ENCODE data around the gene PABPN1L. TPM values are rescaled to one million over a fixed set of nuclear protein-coding genes. Genes with fewer than 3 reads are reported as not detected.

Gene PABPN1L
- total and polyA plus RNA-seq, 4 experiments from 2014 or later: not detected

GRCh38 chr16:88905563-88905962, 39.1 kb upstream of the PABPN1L start:
- Mint-ChIP-seq H3K36me3 (no peaks in the 10 kb centered on the region), H3K9me3 (no peaks in the 10 kb centered on the region), H3K4me3 (no peak overlapping the region), H3K27ac (no peak overlapping the region), H3K4me1 (no peaks in the 10 kb centered on the region), H3K27me3 (no peaks in the 10 kb centered on the region)
- ChIA-PET POLR2A (ENCODE audit: partially characterized antibody) (no interaction called here), CTCF (ENCODE audit: partially characterized antibody) (no interaction called here)
- DNase-seq: no peak
- Histone ChIP-seq H3K4me3 (ENCODE audit: low read length in 2 of 2) (no peak overlapping the region), H3K4me1 (ENCODE audit: insufficient read depth, low read length) (no peaks in the 10 kb centered on the region), H3K36me3 (ENCODE audit: insufficient read depth, low read length) (no peaks in the 10 kb centered on the region), H3K9me3 (ENCODE audit: control insufficient read depth in 1 of 2, low read length in 2 of 2) (no peaks in the 10 kb centered on the region), H3K27me3 (ENCODE audit: insufficient read depth, low read length) (no peaks in the 10 kb centered on the region), H3K27ac (ENCODE audit: low read depth, low read length) (no peak overlapping the region)
- intact Hi-C loops (cut with micrococcal nuclease): no loop called here

- Histone ChIP-seq H3K9me3 (ENCODE audit: control insufficient read depth in 1 of 2, low read length in 2 of 2) (no peaks in the 10 kb centered on the region), H3K36me3 (ENCODE audit: insufficient read depth, low read length) (no peaks in the 10 kb centered on the region), H3K27me3 (ENCODE audit: insufficient read depth, low read length) (no peaks in the 10 kb centered on the region), H3K4me1 (ENCODE audit: insufficient read depth, low read length) (no peaks in the 10 kb centered on the region), H3K27ac (ENCODE audit: low read depth, low read length) (no peak overlapping the region), H3K4me3 (ENCODE audit: low read length in 2 of 2) (no peak overlapping the region)
- H3K4me1 Mint-ChIP-seq: no peaks in the 10 kb centered on the region
- no peaks in the 10 kb centered on the region for H3K27me3 Mint-ChIP-seq
- no peaks in the 10 kb centered on the region for H3K9me3 Mint-ChIP-seq
- DNase-seq: no peak
- ChIA-PET CTCF (ENCODE audit: partially characterized antibody) (no interaction called here), POLR2A (ENCODE audit: partially characterized antibody) (no interaction called here)
- H3K4me3 Mint-ChIP-seq: no peak overlapping the region
- no peaks in the 10 kb centered on the region for H3K36me3 Mint-ChIP-seq
- intact Hi-C loops (cut with micrococcal nuclease): no loop called here
- H3K27ac Mint-ChIP-seq: no peak overlapping the region
These were observed 38.4 kb upstream of the PABPN1L start for GRCh38 chr16:88904676-88905365.

GRCh38 chr16:88903267-88903666, 36.8 kb upstream of the PABPN1L start:
- Histone ChIP-seq H3K27ac (ENCODE audit: low read depth, low read length) (no peak overlapping the region), H3K4me3 (ENCODE audit: low read length in 2 of 2) (no peak overlapping the region), H3K27me3 (ENCODE audit: insufficient read depth, low read length) (no peaks in the 10 kb centered on the region), H3K9me3 (ENCODE audit: control insufficient read depth in 1 of 2, low read length in 2 of 2) (no peaks in the 10 kb centered on the region), H3K36me3 (ENCODE audit: insufficient read depth, low read length) (no peaks in the 10 kb centered on the region), H3K4me1 (ENCODE audit: insufficient read depth, low read length) (no peaks in the 10 kb centered on the region)
- H3K9me3 Mint-ChIP-seq: no peaks in the 10 kb centered on the region
- H3K27me3 Mint-ChIP-seq: no peaks in the 10 kb centered on the region
- no peak overlapping the region for H3K27ac Mint-ChIP-seq
- H3K4me1 Mint-ChIP-seq: no peaks in the 10 kb centered on the region
- no peaks in the 10 kb centered on the region for H3K36me3 Mint-ChIP-seq
- POLR2A ChIA-PET (ENCODE audit: partially characterized antibody): no interaction called here
- no peak for DNase-seq
- H3K4me3 Mint-ChIP-seq: no peak overlapping the region
- intact Hi-C loops (cut with micrococcal nuclease): no loop called here
- CTCF ChIA-PET (ENCODE audit: partially characterized antibody): no interaction called here

- Mint-ChIP-seq H3K4me1 (no peaks in the 10 kb centered on the region), H3K27me3 (no peaks in the 10 kb centered on the region), H3K27ac (peak overlapping the region in 2 of 7 donors; percentile 36 to 55), H3K36me3 (no peaks in the 10 kb centered on the region), H3K4me3 (no peak overlapping the region), H3K9me3 (no peaks in the 10 kb centered on the region)
- Histone ChIP-seq H3K27me3 (ENCODE audit: insufficient read depth, low read length) (no peaks in the 10 kb centered on the region), H3K27ac (ENCODE audit: low read depth, low read length) (no peak overlapping the region), H3K9me3 (ENCODE audit: control insufficient read depth in 1 of 2, low read length in 2 of 2) (no peaks in the 10 kb centered on the region), H3K4me3 (ENCODE audit: low read length in 2 of 2) (no peak overlapping the region), H3K36me3 (ENCODE audit: insufficient read depth, low read length) (no peaks in the 10 kb centered on the region), H3K4me1 (ENCODE audit: insufficient read depth, low read length) (no peaks in the 10 kb centered on the region)
- CTCF ChIA-PET (ENCODE audit: partially characterized antibody): no interaction called here
- POLR2A ChIA-PET (ENCODE audit: partially characterized antibody): no interaction called here
- intact Hi-C loops (cut with micrococcal nuclease): no loop called here
- no peak for DNase-seq
These were observed 36.3 kb upstream of the PABPN1L start for GRCh38 chr16:88902744-88903143.

- Histone ChIP-seq H3K27me3 (ENCODE audit: insufficient read depth, low read length) (no peaks in the 10 kb centered on the region), H3K4me3 (ENCODE audit: low read length in 2 of 2) (no peak overlapping the region), H3K36me3 (ENCODE audit: insufficient read depth, low read length) (no peaks in the 10 kb centered on the region), H3K9me3 (ENCODE audit: control insufficient read depth in 1 of 2, low read length in 2 of 2) (no peaks in the 10 kb centered on the region), H3K4me1 (ENCODE audit: insufficient read depth, low read length) (no peaks in the 10 kb centered on the region), H3K27ac (ENCODE audit: low read depth, low read length) (no peak overlapping the region)
- ChIA-PET POLR2A (ENCODE audit: partially characterized antibody) (no interaction called here), CTCF (ENCODE audit: partially characterized antibody) (no interaction called here)
- H3K36me3 Mint-ChIP-seq: no peaks in the 10 kb centered on the region
- no peak overlapping the region for H3K4me3 Mint-ChIP-seq
- H3K4me1 Mint-ChIP-seq: no peaks in the 10 kb centered on the region
- H3K27me3 Mint-ChIP-seq: no peaks in the 10 kb centered on the region
- intact Hi-C loops (cut with micrococcal nuclease): no loop called here
- no peaks in the 10 kb centered on the region for H3K9me3 Mint-ChIP-seq
- H3K27ac Mint-ChIP-seq: no peak overlapping the region
- DNase-seq: no peak
These were observed 35.4 kb upstream of the PABPN1L start for GRCh38 chr16:88901718-88902337.

- CTCF ChIA-PET (ENCODE audit: partially characterized antibody): no interaction called here
- intact Hi-C loops (cut with micrococcal nuclease): no loop called here
- H3K4me1 Mint-ChIP-seq: no peaks in the 10 kb centered on the region
- H3K4me1 ChIP-seq (ENCODE audit: insufficient read depth, low read length): no peaks in the 10 kb centered on the region
- no peaks in the 10 kb centered on the region for H3K36me3 ChIP-seq (ENCODE audit: insufficient read depth, low read length)
- H3K27me3 ChIP-seq (ENCODE audit: insufficient read depth, low read length): no peaks in the 10 kb centered on the region
- H3K4me3 Mint-ChIP-seq: no peak overlapping the region
- no peaks in the 10 kb centered on the region for H3K9me3 Mint-ChIP-seq
- H3K27me3 Mint-ChIP-seq: no peaks in the 10 kb centered on the region
- H3K27ac ChIP-seq (ENCODE audit: low read depth, low read length): no peak overlapping the region
- POLR2A ChIA-PET (ENCODE audit: partially characterized antibody): no interaction called here
- no peak for DNase-seq
- no peaks in the 10 kb centered on the region for H3K36me3 Mint-ChIP-seq
- no peak overlapping the region for H3K4me3 ChIP-seq (ENCODE audit: low read length in 2 of 2)
- no peaks in the 10 kb centered on the region for H3K9me3 ChIP-seq (ENCODE audit: control insufficient read depth in 1 of 2, low read length in 2 of 2)
- no peak overlapping the region for H3K27ac Mint-ChIP-seq
These were observed 34.2 kb upstream of the PABPN1L start for GRCh38 chr16:88900662-88901052.

- Mint-ChIP-seq H3K4me3 (no peak overlapping the region), H3K36me3 (no peaks in the 10 kb centered on the region), H3K9me3 (no peaks in the 10 kb centered on the region), H3K27ac (no peak overlapping the region), H3K4me1 (no peaks in the 10 kb centered on the region), H3K27me3 (no peaks in the 10 kb centered on the region)
- Histone ChIP-seq H3K4me3 (ENCODE audit: low read length in 2 of 2) (no peak overlapping the region), H3K9me3 (ENCODE audit: control insufficient read depth in 1 of 2, low read length in 2 of 2) (no peaks in the 10 kb centered on the region), H3K36me3 (ENCODE audit: insufficient read depth, low read length) (no peaks in the 10 kb centered on the region), H3K27ac (ENCODE audit: low read depth, low read length) (no peak overlapping the region), H3K27me3 (ENCODE audit: insufficient read depth, low read length) (no peaks in the 10 kb centered on the region), H3K4me1 (ENCODE audit: insufficient read depth, low read length) (no peaks in the 10 kb centered on the region)
- ChIA-PET POLR2A (ENCODE audit: partially characterized antibody) (no interaction called here), CTCF (ENCODE audit: partially characterized antibody) (no interaction called here)
- DNase-seq: no peak
- intact Hi-C loops (cut with micrococcal nuclease): no loop called here
These were observed 33.6 kb upstream of the PABPN1L start for GRCh38 chr16:88899901-88900661.

Measured in CD4-positive, alpha-beta memory T cell (primary cell).